ENCODE results near the gene PTPRN2.

- TF ChIP-seq CTCF (IDR thresholded peaks at IDR 0.05) = no peak
- no peak for TF ChIP-seq POLR2A (IDR thresholded peaks at IDR 0.05)
- TF ChIP-seq EP300 (IDR thresholded peaks at IDR 0.05) = no peak
Observed at GRCh38 chr7:157993406-157994105, 594.1 kb downstream of the PTPRN2 start.
